ENCODE data around the gene LGR6.
"Not testable (repeated sequence)": the region's sequence is repeated elsewhere in the genome, so short reads cannot be mapped to it uniquely, and the experiment has no call there.

Gene LGR6

DNA sequence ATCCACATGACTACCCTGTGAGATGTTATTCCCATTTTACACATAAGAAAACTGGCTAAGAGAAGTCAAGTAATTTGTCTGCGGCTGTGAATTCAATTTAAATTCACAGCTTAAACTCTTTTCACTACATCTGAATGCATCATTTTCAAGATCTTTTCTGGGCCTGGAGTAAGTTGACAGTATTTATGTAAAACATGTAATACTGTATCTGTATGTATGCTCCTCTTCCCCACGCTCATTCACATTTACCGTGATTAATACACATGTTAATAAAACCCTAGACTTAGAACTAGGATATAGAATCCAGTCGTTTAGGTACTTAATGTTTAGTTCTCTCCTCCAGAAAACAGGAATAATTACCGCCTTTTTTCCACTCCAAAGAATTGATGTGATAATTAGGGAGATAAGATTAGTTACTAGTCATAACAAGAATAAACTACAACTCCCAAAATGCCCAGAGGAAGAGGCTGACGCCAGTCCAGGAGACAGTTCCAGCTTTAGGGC is 154.5 kb downstream of the LGR6 start:
- DNase-seq (ENCODE audit: low read depth): no peak

DNA sequence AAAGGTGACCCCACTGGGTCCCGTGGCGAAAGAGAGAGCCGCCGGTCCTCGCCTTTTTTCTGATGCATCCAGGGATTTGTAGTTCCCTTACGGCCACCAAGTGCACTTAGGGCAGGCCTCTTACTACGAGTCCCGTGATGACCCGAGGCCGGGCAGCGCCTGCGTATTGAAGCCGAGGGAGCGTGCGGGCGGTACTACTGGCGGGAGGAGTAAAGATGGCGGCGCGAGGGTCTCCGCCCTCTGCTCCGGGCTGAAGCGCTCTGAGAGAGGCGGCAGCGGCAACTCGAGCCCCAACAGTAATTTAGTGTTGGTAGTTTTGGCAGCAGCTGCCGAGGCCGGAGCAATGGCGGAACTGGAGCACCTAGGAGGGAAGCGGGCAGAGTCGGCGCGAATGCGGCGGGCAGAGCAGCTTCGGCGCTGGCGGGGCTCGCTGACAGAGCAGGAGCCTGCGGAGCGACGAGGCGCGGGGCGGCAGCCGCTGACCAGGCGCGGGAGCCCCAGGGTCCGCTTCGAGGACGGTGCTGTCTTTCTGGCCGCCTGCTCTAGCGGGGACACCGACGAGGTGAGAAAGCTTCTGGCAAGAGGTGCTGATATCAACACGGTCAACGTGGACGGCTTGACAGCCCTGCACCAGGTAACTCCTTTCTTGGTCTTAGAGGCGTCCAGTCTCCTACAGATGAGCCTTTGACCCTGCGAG is 155.1 kb downstream of the LGR6 start, which contains the start of gene PPP1R12B:
Gene PPP1R12B (plus strand): TSS at position 191 of the 697 bp plus-strand sequence. CDS start 153 bp downstream, at position 344.
- DNase-seq (ENCODE audit: low read depth): peak; percentile 93

DNA sequence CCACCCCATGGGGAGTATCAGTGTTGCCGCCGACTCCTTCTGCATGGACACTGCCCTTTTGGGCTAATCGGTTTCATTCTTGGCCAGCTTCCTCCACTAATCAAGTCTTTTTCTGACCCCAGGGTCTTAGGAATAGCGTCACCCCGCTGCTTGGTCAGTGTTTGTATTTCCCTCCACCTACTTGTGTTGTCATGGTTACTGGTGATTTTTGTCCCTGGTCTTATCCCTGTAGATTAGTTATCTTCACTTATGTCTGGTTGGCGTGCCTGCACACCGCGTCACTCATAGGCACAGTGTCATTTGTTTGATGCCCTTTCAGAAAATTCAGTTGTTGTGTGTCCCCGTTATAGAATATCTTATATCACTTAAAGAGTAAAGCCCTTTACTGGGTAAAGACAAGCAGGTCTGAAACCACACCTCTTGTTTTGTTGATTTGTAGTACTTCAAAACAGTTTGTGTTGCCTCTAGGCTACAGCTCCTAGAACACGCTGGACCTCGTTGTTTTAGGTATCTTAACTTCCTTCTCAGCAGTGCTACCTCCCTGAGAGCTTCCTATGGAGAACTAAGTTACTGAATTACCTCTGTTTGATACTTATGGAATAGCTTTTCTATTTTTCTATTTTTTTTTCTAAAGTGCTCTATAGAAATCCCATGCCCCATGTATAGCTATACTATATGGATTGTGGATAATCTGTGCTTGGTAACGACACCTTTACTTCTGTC is 155.8 kb downstream of the LGR6 start:
- no peak for DNase-seq (ENCODE audit: low read depth)

DNA sequence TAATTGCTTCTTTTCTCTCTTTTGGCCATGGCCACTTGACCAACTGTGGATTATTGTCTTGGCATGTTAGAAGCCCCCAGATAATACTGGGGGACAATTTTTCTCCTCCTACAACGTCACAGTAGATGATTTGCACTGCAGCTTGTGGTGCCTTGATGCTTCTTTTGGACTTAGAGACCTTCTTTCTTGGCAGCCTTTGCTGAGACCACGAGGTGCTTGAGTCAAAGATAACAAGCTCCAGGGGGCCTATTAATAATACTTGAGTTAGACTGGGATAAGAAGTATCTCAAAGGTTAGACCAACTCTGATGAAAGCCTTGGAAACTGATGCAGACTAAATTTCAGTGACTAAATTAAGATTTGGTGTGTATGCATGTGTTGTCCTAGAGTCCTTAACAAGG is 158.1 kb downstream of the LGR6 start:
- DNase-seq (ENCODE audit: low read depth): no peak

DNA sequence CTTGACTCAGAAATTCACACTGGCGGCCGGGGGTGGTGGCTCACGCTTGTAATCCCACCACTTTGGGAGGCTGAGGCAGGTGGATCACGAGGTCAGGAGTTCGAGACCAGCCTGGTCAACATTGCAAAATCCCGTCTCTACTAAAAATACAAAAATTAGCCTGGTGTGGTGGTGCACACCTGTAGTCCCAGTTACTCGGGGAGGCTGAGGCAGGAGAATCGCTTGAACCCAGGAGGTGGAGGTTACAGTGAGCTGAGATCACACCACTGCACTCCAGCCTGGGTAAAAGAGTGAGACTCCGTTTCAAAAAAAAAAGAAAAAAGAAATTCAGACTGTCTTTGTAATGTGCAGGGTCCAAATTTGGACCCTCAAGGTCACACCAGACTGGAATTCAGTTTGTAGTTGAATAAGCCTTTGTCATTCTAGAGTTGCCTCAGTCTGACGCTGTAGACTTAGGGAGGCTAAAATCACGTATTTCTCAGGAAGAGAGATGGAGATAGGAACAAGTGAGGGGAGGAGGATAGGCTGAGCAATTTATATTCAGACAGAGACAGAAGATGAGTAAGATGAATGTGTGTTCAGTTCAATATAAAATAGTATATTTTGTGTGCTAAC is 159.1 kb downstream of the LGR6 start:
- DNase-seq (ENCODE audit: low read depth): not testable (repeated sequence)

DNA sequence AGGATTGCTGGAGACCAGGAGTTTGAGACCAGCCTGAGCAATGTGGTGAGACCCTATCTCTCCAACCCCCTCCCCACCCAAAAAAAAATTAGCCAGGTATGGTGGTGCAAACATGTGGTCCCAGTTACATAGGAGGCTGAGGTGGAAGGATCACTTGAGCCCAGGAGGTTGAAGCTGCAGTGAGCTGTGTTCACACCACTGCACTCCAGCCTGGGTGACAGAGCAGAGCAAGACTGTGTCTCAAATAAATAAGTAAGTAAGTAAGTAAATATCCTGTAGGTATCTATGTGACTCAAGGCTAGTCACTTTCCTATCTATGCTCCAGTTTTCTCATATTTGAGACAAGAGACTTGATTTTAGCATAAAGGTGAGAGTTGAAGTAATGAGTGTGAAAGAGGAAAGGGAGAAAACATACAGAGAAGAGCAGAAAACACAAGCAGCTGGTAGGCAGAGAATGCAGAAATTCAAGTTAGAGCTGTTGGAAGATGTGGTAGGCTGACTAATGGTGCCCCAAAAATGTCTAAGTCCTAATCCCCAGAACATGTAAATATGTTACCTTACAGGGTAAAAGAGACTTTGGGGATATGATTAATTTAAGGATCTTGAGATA is 162.4 kb downstream of the LGR6 start:
- no peak for DNase-seq (ENCODE audit: low read depth)

DNA sequence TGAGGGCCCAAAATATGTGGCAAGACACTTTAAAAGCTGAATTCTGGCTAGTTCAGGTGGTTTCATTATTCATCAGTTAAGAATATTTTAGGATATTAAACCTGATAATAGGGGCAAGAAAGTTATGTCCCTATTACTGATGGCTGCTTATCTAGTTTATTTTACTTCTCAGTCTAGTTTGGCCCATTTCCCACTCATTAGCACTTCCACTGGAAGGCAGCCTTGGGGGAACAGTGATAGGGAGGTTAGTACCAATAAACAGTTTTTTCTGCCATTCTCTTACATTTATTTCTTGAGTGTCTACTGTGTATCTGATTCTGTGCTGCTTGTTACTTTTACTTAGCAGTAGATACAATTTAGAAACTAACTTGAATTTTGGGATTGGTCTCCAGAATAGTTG is 163.9 kb downstream of the LGR6 start:
- DNase-seq (ENCODE audit: low read depth): no peak

DNA sequence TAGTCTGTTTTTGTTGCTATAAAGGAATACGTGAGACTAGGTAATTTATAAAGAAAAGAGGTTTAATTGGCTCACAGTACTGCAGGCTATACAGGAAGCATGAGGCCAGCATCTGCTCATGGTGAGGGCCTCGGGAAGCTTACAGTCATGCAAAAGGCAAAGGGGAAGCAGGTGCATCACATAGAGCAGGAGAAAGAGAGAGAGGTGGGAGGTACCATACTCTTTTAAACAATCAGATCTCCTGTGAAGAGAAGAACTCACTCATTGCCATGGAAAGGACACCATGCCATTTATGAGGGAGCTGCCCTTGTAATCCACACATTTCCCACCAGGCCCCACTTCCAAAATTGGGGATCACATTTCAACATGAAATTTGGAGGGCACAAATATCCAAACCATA is 167.6 kb downstream of the LGR6 start:
- no peak for DNase-seq (ENCODE audit: low read depth)

DNA sequence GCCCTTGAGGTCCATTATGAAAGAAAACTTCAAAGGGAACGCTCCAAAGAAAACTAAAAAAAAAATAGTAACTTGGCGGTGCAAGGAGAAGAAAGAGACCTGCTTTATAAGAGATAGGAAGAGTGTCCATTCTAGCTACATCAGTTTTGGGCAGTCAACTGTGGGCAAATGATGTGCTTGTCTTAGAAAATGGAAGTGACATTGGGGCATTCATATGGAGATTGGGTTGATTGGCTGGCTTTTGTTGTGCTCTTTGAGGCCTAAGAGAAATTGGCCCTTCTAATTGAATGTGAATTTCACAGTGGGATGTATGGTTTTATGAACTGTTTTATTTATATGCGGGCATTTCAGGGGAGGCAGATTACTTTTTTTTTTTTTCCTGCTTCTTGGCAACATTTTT is 168.1 kb downstream of the LGR6 start:
- DNase-seq (ENCODE audit: low read depth): no peak

DNA sequence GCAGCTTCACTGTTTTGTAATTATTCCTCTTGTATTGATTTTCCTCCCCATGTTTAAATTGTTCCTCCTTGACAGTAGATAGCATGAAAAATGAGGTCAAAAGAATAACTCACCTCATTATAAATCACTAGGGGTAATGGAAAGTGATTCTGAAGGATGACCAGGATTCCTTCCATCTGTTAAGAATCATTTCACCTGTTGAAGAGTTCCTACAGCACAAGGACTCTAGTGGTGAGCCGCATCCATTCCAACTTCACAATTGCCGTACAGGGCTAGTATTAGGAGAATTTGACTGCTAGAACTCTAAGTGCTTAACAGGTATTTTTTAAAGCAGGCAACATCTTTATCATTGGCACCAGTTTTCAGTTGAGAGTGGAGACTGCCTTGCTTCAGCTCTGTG is 168.6 kb downstream of the LGR6 start:
- no peak for DNase-seq (ENCODE audit: low read depth)

DNA sequence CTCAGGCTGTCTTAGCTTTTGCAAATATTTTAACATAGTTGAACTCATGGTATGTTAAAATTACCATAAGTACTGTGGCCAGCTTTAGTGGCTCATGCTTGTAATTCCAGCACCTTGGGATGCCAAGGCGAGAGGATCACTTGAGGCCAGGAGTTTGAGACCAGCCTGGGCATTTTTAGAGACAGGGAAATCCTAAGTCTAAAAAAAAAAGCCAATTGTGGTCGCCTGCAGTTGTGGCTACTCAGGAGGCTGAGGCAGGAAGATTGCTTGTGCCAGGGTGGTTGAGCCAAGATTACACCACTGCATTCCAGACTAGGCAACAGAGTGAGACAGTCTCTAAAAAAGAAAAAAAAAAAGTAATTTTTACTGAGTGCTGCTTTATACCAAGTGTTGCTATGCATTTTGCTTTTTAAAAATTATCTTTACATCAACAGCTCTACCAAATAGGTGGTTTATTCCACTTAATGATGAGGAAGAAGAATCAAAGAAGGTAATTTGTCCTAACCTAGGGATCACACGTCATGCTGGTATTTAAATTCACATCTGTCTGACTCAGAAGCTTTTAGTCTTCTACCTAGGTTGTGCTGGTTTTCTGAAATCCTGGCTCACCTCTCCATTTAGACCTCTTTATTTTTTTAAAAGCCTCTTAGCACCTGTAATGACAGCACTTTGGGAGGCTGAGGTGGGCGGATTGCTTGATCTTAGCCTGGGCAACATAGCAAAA is 171.7 kb downstream of the LGR6 start:
- DNase-seq (ENCODE audit: low read depth): no peak

DNA sequence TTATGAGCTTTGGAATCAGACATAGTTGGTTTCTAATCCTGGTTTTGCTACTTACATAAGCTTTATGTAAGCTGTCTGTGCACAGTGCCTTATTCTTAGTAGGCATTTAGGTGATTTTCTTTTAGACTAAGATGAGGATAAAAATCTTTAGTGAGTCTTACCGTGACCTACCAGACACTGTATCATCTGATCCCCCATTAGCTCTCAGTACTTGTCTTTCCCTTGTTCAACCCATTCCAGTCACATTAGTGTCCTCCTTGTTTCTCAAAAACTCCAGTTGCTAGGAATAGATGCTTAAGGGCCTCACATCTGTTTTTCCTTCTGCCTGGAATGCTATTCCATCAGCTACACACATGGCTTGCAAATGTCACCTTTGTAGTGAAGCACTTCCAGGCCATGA is 173.7 kb downstream of the LGR6 start:
- DNase-seq (ENCODE audit: low read depth): no peak

Data from stimulated activated CD8-positive, alpha-beta memory T cell treated with anti-CD3 and anti-CD28 coated beads, Interleukin-12 subunit alpha, Interleukin-12 subunit beta, amount 100 ng/mL, for 4 hours (primary cell).